ENCODE data around the gene GPNMB. TPM values are rescaled to one million over a fixed set of nuclear protein-coding genes. Genes with fewer than 3 reads are reported as not detected.

GPNMB gene
- total and polyA plus RNA-seq, 2 of the 13 experiments (the other 11 are each of a cell fraction or from before 2014, with no cell fraction given): 1.1 to 1.6 TPM

DNA sequence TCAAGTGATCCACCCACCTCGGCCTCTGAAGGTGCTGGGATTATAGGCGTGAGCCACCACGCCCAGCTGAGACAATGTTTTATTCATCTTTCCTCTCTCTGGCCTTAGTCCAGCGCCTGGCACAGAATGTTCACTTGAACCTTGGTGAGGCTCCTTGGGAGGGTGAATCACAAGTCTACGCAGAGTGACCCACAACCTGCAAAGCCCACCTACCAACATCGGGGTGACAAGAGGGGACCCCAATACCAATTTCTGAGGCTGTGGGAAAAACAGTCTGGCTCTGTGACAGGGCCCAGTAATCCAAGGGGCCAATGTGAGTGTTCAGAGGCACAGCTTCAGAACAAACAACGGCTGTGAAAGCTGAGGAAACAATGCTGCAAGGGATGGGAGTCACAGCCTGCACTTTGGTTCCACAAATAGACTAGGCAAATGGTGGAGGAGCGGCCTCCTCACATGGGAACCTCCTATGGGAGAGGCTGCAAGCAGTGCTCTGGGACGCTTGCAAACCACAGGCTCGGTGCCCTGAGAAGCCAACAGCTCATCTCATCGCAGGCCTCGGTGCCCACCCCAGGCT, 47.0 kb downstream of the GPNMB start (continued):
- TF ChIP-seq PPARG (CRISPR knock-in tag; conservative IDR thresholded peaks at IDR 0.05) (peak; percentile 33; the same call in 1 of the 2 replicates), ZC3H13 (CRISPR knock-in tag; IDR thresholded peaks at IDR 0.05) (no peak), ARID4A (CRISPR knock-in tag; IDR thresholded peaks at IDR 0.05; ENCODE audit: borderline replicate concordance) (no peak; the same call in 1 of the 2 replicates), TARDBP (CRISPR knock-in tag; IDR thresholded peaks at IDR 0.05) (peak; percentile 76), NCOA1 (CRISPR knock-in tag; IDR thresholded peaks at IDR 0.05) (peak; percentile 39; the same call in 1 of the 2 replicates), RAD21 (CRISPR knock-in tag; IDR thresholded peaks at IDR 0.05) (peak; percentile 42; the same call in 1 of the 2 replicates), HNF4G (IDR thresholded peaks at IDR 0.05; ENCODE audit: borderline replicate concordance, low read depth, low read length) (peak; percentile 93), HNF4G (CRISPR knock-in tag; IDR thresholded peaks at IDR 0.05; ENCODE audit: borderline replicate concordance, low read depth) (peak; percentile 77; the same call in 1 of the 2 replicates), RERE (CRISPR knock-in tag; IDR thresholded peaks at IDR 0.05; ENCODE audit: low read depth) (0 out of 2 replicates have a peak, but pooled peaks have one; percentile 46), TGIF2 (CRISPR knock-in tag; IDR thresholded peaks at IDR 0.05) (peak; percentile 49; the same call in 1 of the 2 replicates), KLF6 (CRISPR knock-in tag; IDR thresholded peaks at IDR 0.05) (peak; percentile 65; the same call in 1 of the 2 replicates), HNF4A (CRISPR knock-in tag; IDR thresholded peaks at IDR 0.05) (peak; percentile 97), RBFOX2 (IDR thresholded peaks at IDR 0.05; ENCODE audit: low read depth, low read length) (0 out of 2 replicates have a peak, but pooled peaks have one; percentile 31), SIX4 (CRISPR knock-in tag; IDR thresholded peaks at IDR 0.05) (peak; percentile 49; the same call in 1 of the 2 replicates), ZKSCAN8 (CRISPR knock-in tag; IDR thresholded peaks at IDR 0.05; ENCODE audit: borderline replicate concordance) (peak; percentile 22; the same call in 1 of the 2 replicates)
- TF ChIP-seq, protein P1, sequence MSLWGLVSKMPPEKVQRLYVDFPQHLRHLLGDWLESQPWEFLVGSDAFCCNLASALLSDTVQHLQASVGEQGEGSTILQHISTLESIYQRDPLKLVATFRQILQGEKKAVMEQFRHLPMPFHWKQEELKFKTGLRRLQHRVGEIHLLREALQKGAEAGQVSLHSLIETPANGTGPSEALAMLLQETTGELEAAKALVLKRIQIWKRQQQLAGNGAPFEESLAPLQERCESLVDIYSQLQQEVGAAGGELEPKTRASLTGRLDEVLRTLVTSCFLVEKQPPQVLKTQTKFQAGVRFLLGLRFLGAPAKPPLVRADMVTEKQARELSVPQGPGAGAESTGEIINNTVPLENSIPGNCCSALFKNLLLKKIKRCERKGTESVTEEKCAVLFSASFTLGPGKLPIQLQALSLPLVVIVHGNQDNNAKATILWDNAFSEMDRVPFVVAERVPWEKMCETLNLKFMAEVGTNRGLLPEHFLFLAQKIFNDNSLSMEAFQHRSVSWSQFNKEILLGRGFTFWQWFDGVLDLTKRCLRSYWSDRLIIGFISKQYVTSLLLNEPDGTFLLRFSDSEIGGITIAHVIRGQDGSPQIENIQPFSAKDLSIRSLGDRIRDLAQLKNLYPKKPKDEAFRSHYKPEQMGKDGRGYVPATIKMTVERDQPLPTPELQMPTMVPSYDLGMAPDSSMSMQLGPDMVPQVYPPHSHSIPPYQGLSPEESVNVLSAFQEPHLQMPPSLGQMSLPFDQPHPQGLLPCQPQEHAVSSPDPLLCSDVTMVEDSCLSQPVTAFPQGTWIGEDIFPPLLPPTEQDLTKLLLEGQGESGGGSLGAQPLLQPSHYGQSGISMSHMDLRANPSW (CRISPR knock-in tag; IDR thresholded peaks at IDR 0.05; ENCODE audit: borderline replicate concordance): no peak

All from HepG2 (cell line).